AG09309 (cell line): ENCODE results near the gene MRPS7.
"Not testable (repeated sequence)": the region's sequence is repeated elsewhere in the genome, so short reads cannot be mapped to it uniquely, and the experiment has no call there.

Experiments
- DNase-seq: peaks from one replicate; pipeline ENCODE4 v3.0.0-alpha.2; 2010; ENCODE audit warnings: low read depth
- H3K4me3 ChIP-seq: 2 replicates; pipeline ENCODE4 v1.5.1; 2011; ENCODE audit warnings: mild to moderate bottlenecking, low read depth, low read length, moderate library complexity; ENCODE audit not compliant: control insufficient read depth
- TF ChIP-seq, protein P1 (sequence below): IDR thresholded peaks from 2 replicates; pipeline ENCODE4 v1.5.1; 2011; ENCODE audit warnings: mild to moderate bottlenecking, low read depth, low read length, inconsistent platforms; ENCODE audit not compliant: insufficient read depth, control insufficient read depth; ENCODE audit errors: missing control alignments

MRPS7 gene

DNA sequence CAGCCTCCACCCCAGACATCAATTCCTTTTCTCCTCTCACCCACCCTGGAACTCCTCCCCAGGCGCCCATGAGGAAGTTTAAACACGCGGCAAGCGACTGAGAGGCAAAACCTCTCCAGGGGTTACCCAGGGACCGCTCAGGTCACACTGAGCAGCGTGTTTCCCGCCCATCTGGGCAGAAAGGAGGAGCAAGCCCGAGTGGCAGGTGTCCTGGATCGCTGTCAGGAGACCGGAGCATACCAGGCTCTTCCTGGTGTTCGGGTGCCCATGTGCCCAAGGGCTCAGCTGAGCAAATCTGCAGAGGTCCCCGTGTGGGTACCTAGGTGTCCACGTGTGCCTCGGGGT lies 27.1 kb downstream of the MRPS7 start:
- no peak for DNase-seq
- H3K4me3 ChIP-seq, result peak overlapping the region; percentile 76
- TF ChIP-seq, protein P1, sequence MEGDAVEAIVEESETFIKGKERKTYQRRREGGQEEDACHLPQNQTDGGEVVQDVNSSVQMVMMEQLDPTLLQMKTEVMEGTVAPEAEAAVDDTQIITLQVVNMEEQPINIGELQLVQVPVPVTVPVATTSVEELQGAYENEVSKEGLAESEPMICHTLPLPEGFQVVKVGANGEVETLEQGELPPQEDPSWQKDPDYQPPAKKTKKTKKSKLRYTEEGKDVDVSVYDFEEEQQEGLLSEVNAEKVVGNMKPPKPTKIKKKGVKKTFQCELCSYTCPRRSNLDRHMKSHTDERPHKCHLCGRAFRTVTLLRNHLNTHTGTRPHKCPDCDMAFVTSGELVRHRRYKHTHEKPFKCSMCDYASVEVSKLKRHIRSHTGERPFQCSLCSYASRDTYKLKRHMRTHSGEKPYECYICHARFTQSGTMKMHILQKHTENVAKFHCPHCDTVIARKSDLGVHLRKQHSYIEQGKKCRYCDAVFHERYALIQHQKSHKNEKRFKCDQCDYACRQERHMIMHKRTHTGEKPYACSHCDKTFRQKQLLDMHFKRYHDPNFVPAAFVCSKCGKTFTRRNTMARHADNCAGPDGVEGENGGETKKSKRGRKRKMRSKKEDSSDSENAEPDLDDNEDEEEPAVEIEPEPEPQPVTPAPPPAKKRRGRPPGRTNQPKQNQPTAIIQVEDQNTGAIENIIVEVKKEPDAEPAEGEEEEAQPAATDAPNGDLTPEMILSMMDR, result no peak

DNA sequence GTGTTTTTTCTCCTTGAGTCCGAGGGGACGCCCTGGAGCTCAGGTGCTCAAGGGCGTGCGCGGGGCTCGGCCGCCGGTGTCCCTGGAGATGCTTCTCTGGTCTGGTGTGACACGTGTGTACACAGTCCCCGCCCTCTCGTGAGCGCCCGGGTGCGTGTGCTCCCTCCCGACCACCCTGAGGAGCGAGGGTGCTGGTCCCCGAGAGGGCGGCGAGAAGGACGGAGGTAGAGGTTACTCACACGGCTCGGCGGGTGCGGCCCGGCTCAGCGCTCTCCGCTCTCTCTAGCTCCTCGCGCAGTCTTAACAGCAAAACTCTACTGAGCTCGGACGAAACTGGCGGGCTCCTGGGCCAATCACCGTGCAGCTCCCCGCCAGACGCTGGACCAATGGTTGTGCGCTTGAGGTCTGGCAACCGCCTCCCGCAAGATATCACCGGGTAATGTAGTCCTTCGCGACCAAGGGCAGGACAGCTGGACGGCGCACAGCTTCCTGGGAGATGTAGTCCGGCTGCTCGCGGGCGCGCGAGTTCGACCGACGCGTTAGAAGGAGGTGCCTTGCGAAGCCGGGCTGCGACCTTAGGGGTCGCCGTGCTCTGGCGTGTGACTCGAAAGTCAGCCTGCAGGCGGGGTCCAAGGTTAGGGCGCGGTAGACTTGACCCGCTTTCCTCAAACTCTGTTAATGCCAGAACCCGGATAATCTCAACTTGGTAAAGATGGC lies 27.6 kb downstream of the MRPS7 start, which contains the start of gene SLC25A19:
Gene SLC25A19, minus strand, starts transcription at position 319 of the 717 bp plus-strand sequence. CDS start 2,669 bp downstream, outside the sequence.
- TF ChIP-seq, protein P1, result no peak
- peak within 1 kb of the TSS; percentile 76 for H3K4me3 ChIP-seq
- DNase-seq, result peak; percentile 95

DNA sequence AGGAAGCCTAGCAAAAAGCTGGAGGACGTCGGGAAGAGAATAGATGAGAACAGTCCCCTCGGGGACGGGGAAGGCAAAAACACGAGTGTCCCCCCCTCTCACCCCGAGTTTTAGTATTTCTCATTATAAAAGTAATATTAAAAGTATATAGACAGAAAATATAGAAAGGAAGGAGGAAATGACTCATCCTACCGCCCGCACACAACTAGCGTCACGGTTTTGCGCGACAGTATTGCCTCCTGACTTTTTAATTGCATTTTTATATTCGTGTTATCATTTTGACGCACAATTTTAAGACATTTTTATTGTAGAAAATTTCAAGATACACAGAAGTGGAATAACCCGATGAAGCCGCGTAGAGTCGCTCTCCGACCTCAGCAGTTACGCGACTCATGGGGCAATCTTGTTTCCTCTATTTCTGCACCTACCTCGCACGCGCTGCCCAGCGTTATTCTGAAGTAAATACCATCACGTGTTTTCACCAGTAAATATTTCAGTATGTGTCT lies 28.2 kb downstream of the MRPS7 start:
- H3K4me3 ChIP-seq, result peak overlapping the region; percentile 76
- TF ChIP-seq, protein P1, result peak; percentile 20
- no peak for DNase-seq

DNA sequence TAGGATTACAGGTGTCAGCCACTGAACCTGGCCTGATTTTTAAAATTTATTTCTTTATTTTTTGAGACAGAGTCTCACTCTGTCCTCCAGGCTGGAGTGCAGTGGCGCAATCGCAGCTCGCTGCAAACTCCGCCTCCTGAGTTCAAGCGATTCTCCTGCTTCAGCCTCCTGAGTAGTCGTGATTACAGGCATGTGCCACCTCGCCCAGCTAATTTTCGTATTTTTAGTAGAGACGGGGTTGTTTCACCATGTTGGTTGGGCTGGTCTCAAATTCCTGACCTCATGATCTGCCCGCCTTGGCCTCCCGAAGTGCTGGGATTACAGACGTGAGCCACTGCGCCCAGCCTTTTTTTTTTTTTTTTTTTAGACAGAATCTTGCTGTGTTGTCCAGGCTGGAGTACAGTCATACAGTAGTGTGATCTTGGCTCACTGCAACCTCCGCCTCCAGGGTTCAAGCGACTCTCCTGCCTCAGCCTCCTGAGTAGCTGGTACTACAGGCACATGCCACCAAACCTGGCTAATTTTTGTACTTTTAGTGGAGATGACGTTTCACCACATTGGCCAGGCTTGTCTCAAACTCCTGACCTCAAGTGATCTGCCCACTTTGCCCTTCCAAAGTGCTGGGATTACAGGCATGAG lies 31.2 kb downstream of the MRPS7 start:
- H3K4me3 ChIP-seq, DNase-seq: not testable (repeated sequence)

DNA sequence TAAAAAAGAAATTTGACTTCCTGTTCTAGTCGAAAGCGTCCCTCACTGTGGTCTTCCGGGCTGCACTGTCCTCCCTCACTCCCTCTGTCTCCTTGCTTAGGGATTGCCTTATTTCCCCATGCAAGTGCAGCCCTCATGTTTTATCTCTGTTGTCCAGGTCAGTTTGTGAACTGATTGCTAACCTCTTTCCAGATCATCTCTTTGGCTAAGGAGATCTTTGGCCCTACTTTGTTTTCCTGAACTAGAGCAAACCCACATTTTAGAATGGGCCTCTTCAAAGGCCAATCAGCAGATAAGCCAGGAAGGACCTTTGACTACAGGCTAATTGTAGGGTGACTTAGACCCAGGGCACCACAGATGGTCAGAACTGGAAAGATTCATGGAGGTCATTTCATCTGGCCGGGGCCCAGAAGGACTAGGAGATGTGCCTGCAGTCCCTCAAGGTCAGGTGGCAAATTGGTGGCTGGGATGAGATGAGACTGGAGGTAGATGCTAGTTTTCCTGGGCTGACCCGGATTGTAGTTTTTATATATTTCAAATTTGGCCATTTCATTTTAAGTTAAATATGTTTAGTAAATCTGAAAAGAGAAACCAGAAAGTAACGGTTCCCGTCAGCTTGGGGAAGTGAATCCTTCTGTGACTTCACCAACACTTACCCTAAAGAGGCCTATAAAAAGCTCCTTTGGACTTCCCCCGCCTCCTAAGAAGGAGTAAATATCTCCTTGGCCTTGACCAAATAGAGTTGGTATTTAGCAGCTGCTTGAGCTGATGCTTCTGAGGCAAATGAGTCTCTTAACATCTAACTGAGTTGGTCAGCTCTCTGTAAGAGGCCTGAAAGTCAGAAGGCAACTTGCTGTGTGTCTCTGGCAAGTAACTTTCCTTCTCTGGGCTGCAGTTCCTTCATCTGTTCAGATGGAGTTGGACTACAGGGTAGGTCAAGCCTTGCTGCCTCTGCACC lies 33.8 kb downstream of the MRPS7 start:
- H3K4me3 ChIP-seq, result no peak overlapping the region
- DNase-seq, result no peak
- TF ChIP-seq, protein P1, result no peak

DNA sequence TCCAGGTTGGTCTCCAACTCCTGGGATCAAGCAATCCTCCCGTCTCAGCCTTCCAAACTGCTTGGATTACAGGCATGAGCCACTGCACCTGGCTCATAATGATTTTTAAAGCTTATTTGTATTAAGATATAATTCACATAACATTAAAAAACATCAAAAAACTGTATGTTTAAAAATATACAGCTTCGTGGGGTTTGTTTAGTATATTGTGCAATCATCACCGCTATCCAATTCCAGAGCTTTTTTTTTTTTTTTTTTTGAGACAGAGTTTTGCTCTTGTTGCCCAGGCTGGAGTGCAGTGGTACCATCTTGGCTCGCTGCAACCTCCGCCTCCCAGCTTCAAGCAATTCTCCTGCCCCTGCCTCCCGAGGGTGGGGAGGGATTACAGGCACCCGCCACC lies 38.6 kb downstream of the MRPS7 start:
- no peak for DNase-seq
- no peak overlapping the region for H3K4me3 ChIP-seq
- TF ChIP-seq, protein P1, result no peak
